ENCODE data around the gene UBE2D3. TPM values are rescaled to one million over a fixed set of nuclear protein-coding genes. Genes with fewer than 3 reads are reported as not detected.

Gene UBE2D3
- total and polyA plus RNA-seq, 7 donors: 221 to 629 (median 346) TPM

DNA sequence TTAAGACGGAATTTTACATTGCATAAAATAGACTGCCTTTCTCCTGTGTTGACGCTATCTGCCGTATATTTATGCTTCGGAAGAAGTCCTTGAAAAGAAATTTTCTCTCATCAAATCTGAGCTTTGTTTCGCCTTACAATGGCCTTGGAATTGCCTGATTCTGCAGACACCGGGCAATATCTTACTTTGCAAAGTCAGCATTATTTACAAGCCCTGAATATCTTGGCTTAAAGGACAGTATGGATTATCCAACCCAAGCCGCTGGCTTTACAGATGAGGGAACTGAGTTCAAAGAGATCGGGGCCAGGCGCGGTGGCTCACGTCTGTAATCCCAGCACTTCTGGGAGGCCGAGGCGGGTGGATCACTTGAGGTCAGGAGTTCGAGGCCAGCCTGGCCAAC, 65.4 kb downstream of the UBE2D3 start:
- WGBS, 3 donors: 65 to 70% (median 68%) methylated on average over 14 of the region's 14 CpGs
- Histone ChIP-seq H3K4me1 (peaks cover 4% of the 10 kb centered on the region), H3K27ac (no peak overlapping the region), H3K27me3 (ENCODE audit: insufficient read depth in 3 of 3, low read length in 2 of 3) (no peaks in the 10 kb centered on the region), H3K36me3 (ENCODE audit: insufficient read depth in 1 of 2, low read depth in 1 of 2) (no peaks in the 10 kb centered on the region), H3K9me3 (no peaks in the 10 kb centered on the region), H3K4me3 (peak overlapping the region; percentile 87)
- TF ChIP-seq, protein P1, sequence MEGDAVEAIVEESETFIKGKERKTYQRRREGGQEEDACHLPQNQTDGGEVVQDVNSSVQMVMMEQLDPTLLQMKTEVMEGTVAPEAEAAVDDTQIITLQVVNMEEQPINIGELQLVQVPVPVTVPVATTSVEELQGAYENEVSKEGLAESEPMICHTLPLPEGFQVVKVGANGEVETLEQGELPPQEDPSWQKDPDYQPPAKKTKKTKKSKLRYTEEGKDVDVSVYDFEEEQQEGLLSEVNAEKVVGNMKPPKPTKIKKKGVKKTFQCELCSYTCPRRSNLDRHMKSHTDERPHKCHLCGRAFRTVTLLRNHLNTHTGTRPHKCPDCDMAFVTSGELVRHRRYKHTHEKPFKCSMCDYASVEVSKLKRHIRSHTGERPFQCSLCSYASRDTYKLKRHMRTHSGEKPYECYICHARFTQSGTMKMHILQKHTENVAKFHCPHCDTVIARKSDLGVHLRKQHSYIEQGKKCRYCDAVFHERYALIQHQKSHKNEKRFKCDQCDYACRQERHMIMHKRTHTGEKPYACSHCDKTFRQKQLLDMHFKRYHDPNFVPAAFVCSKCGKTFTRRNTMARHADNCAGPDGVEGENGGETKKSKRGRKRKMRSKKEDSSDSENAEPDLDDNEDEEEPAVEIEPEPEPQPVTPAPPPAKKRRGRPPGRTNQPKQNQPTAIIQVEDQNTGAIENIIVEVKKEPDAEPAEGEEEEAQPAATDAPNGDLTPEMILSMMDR (IDR thresholded peaks at IDR 0.05): no peak
- ATAC-seq (no peak), DNase-seq (no peak)
- intact Hi-C loops (cut with DNase I): loop anchor here in 1 of 2 donors (5.0 kb wide), 1 partner anchor 105 kb away; the partner anchor contains the start of gene CISD2

DNA sequence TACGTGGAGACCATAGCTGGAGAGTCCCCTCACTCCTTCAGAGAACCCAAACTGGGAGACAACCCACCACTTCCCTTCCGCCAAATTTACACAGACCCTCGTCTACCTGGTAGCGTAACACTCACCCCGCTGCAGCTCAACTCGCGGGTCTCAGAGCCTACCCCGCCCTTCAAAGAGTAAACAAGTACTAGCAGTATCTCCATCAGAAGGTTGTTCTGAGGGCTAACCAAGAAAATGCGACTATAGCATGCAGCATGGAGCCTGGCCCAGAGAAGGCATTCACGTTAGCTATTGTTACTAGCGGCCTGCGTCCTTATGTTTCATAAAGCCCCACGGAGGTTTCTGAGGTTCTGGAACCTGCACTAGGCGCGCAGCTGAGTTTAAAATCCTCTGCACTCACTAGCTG, 66.1 kb downstream of the UBE2D3 start:
- Histone ChIP-seq H3K4me1 (peaks cover 4% of the 10 kb centered on the region), H3K27me3 (ENCODE audit: insufficient read depth in 3 of 3, low read length in 2 of 3) (no peaks in the 10 kb centered on the region), H3K4me3 (peak overlapping the region; percentile 87), H3K27ac (peak overlapping the region; percentile 81), H3K9me3 (no peaks in the 10 kb centered on the region), H3K36me3 (ENCODE audit: insufficient read depth in 1 of 2, low read depth in 1 of 2) (no peaks in the 10 kb centered on the region)
- 1 to 6% (median 4%) methylated on average over 14 to 15 of the region's 15 CpGs for WGBS, 3 donors
- intact Hi-C loops (cut with DNase I): loop anchor here in 1 of 2 donors (5.0 kb wide), 1 partner anchor 106 kb away; the partner anchor contains the start of gene CISD2
- ATAC-seq (peak in 2 of 4 donors; percentile 6 to 16), DNase-seq (no peak)
- TF ChIP-seq, protein P1 (IDR thresholded peaks at IDR 0.05): no peak

DNA sequence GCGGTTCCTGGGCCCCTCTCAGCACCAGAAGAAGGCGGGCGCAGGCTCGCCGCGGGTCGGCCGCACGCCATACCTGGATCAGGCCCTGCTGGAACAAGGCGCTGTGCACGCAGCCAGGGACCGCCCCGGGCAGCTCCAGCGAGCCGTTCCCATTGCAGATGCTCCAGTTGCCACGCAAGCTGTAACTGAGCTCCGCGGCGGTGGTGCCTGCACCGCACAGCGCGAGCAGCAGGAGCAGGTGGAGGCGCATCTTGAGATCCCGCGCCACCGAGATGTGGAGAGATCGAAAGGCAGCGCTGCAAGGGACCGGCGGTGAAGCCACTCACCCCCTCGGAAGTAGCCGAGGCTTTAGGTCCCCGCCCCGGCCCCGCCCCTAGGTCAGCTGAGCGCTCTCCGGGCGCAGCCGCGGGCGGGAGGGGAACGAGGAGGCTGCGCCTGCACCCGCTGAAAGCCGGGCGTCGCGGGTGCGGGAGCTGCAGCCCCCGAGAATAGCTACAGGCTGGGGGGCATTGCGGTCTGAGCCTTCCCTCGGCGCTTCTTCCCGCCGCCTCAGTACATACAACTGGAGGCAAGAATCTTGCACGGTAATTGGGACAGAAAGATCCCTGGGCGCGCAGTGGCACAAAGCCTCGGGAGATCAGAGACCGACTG, 66.6 kb downstream of the UBE2D3 start, which contains the start of gene MANBA:
TSS of gene MANBA (minus strand) at position 324 of the 651 bp plus-strand sequence. CDS start at position 250, 74 bp downstream.
- peak within 1 kb of the TSS; percentile 87 for H3K4me3 ChIP-seq
- peaks cover 4% of the 10 kb centered on the region for H3K4me1 ChIP-seq
- no peaks in the 10 kb centered on the region for H3K27me3 ChIP-seq (ENCODE audit: insufficient read depth in 3 of 3, low read length in 2 of 3)
- no peaks in the 10 kb centered on the region for H3K9me3 ChIP-seq
- TF ChIP-seq, protein P1 (IDR thresholded peaks at IDR 0.05): no peak
- DNase-seq: peak; percentile 85 to 91
- 0% methylated on average over 44 to 60 of the region's 60 CpGs for WGBS, 3 donors
- intact Hi-C loops (cut with DNase I): loop anchor here in 1 of 2 donors (1.0 to 5.0 kb wide), 2 partner anchors 68 to 107 kb away; partner anchors contain the start of gene CISD2
- H3K27ac ChIP-seq: peak within 1 kb of the TSS; percentile 81
- no peaks in the 10 kb centered on the region for H3K36me3 ChIP-seq (ENCODE audit: insufficient read depth in 1 of 2, low read depth in 1 of 2)
- peak; percentile 93 to 98 (median 96) for ATAC-seq

DNA sequence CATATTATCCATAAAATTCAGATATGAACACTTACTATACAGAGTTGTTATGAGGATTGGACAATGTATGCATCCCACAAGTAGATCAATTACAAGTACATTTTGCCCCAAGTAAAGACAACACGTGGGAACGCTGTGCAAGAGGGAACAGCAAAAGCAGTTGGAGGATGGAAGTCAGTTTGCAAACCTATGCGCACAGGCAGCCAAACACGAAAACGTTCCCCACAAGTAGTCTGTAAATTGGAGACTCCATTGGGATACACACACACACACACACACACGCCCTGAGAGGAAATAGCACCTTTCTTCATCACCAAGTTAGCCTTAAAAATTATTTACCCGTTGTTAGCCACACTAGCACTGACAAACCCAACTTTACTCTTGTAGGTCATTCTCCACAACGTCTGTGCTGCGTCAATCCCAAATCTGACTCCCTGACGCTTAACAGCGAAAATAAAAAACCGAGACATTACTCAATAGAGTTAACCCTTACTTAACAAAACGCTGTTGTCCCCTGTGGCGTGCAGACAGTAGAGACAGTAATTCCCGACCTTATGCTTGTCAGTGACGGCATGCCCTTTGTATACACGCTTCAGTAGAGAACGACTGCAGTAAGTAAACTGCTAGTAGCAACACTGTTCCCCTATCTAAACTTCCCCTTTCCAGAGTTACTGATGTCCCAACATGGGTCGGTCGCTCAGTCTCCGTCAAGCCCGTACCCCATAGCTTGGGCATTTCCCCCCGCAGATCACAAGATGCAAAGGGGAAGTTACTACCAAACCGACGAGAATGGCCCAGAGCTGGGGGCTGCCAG, 67.3 kb downstream of the UBE2D3 start:
- WGBS, 3 donors: 3 to 4% (median 4%) methylated on average over 25 of the region's 25 CpGs
- Histone ChIP-seq H3K4me3 (peak overlapping the region; percentile 87), H3K36me3 (ENCODE audit: insufficient read depth in 1 of 2, low read depth in 1 of 2) (no peaks in the 10 kb centered on the region), H3K27me3 (ENCODE audit: insufficient read depth in 3 of 3, low read length in 2 of 3) (no peaks in the 10 kb centered on the region), H3K4me1 (peaks cover 4% of the 10 kb centered on the region), H3K27ac (peak overlapping the region; percentile 81), H3K9me3 (no peaks in the 10 kb centered on the region)
- TF ChIP-seq, protein P1 (IDR thresholded peaks at IDR 0.05): no peak
- intact Hi-C loops (cut with DNase I): loop anchor here in 1 of 2 donors (1.0 to 5.0 kb wide), 2 partner anchors 68 to 107 kb away; partner anchors contain the start of gene CISD2
- ATAC-seq: peak; percentile 57 to 71 (median 64)
- no peak for DNase-seq

All from psoas muscle (tissue), 8 donors.